A549 (cell line): ENCODE results near the gene DOCK11.

Source experiments
- CEBPB ChIP-seq, 2 experiments: fragments of >200 bp in 1 of 2; sonication (Bioruptor Twin) in 1 of 2; formaldehyde crosslinking in 1 of 2; IDR thresholded peaks; 2 replicates each; pipeline ENCODE4 v1.6.1; 2012 to 2016
- CHD4 ChIP-seq: fragments of 200-600 bp; sonication (generic); IDR thresholded peaks from 2 replicates; pipeline ENCODE4 v1.6.1; 2016; ENCODE audit warnings: antibody characterized with exemption, mild to moderate bottlenecking, borderline replicate concordance
- EP300 ChIP-seq, 2 experiments: fragments of >200 bp; sonication (Bioruptor Twin); formaldehyde crosslinking; IDR thresholded peaks; 2 replicates in 1 of 2; 3 replicates in 1 of 2; pipeline ENCODE4 v1.6.1; 2016 to 2017
- ESRRA ChIP-seq: fragments of 150-350 bp; IDR thresholded peaks from 2 replicates; pipeline ENCODE4 v1.6.1; 2014; ENCODE audit warnings: mild to moderate bottlenecking, low read length, borderline replicate concordance
- POLR2A ChIP-seq: IDR thresholded peaks from 2 replicates; pipeline ENCODE4 v1.6.1; 2012; ENCODE audit warnings: mild to moderate bottlenecking, low read length
- RAD21 ChIP-seq, 2 experiments: fragments of >200 bp in 1 of 2; sonication (Bioruptor Twin) in 1 of 2; formaldehyde crosslinking in 1 of 2; IDR thresholded peaks in 1 of 2; conservative IDR thresholded peaks in 1 of 2; 2 replicates in 1 of 2; 3 replicates in 1 of 2; pipeline ENCODE4 v1.6.1; 2012 to 2018; ENCODE audit warnings: inconsistent platforms in 1 of 2
- TFCP2L1 ChIP-seq: fragments of 250-450 bp; sonication (Bioruptor Pico); IDR thresholded peaks from 2 replicates; pipeline ENCODE4 v1.5.0; 2021; ENCODE audit warnings: mild to moderate bottlenecking
- ZSCAN20 ChIP-seq: fragments of 250-450 bp; sonication (Bioruptor Pico); IDR thresholded peaks from 2 replicates; pipeline ENCODE4 v1.8.0; 2022; ENCODE audit warnings: mild to moderate bottlenecking, moderate library complexity
- TF ChIP-seq, protein P1 (sequence below): fragments of 200-600 bp; sonication (generic); IDR thresholded peaks from 2 replicates; pipeline ENCODE4 v1.6.1; 2016; ENCODE audit warnings: antibody characterized with exemption, mild to moderate bottlenecking, moderate library complexity
- TF ChIP-seq, protein P2 (sequence below): fragments of >200 bp; sonication (Bioruptor Twin); formaldehyde crosslinking; IDR thresholded peaks from 3 replicates; pipeline ENCODE4 v1.6.1; 2016
- TF ChIP-seq, protein P3 (sequence below): fragments of >200 bp; sonication (Bioruptor Twin); formaldehyde crosslinking; IDR thresholded peaks from 3 replicates; pipeline ENCODE4 v1.5.1; 2016
- TF ChIP-seq, protein P4 (sequence below): fragments of 250-450 bp; sonication (Bioruptor Pico); IDR thresholded peaks from 2 replicates; pipeline ENCODE4 v1.5.0; 2021; ENCODE audit warnings: mild to moderate bottlenecking, moderate library complexity, borderline replicate concordance

DNA sequence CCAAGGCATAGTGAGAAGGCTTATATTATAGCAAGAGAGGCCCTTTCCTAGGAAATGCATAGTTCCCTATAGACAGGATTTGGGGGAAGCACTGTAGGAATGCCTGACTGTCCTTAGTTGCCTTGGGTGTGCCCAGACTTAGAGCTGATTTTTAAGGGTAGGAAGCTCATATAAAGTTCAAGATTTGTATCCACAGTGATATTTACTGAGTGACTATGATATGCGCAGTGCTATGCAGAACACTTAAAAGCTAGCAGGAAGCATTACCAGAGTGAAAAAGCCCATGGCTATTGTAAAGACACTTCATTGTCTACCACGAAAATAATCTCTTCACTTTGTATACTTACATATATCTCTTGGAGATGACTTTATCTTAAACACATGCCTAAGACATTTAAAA, 181.7 kb downstream of the DOCK11 start:
- TF ChIP-seq, protein P1, sequence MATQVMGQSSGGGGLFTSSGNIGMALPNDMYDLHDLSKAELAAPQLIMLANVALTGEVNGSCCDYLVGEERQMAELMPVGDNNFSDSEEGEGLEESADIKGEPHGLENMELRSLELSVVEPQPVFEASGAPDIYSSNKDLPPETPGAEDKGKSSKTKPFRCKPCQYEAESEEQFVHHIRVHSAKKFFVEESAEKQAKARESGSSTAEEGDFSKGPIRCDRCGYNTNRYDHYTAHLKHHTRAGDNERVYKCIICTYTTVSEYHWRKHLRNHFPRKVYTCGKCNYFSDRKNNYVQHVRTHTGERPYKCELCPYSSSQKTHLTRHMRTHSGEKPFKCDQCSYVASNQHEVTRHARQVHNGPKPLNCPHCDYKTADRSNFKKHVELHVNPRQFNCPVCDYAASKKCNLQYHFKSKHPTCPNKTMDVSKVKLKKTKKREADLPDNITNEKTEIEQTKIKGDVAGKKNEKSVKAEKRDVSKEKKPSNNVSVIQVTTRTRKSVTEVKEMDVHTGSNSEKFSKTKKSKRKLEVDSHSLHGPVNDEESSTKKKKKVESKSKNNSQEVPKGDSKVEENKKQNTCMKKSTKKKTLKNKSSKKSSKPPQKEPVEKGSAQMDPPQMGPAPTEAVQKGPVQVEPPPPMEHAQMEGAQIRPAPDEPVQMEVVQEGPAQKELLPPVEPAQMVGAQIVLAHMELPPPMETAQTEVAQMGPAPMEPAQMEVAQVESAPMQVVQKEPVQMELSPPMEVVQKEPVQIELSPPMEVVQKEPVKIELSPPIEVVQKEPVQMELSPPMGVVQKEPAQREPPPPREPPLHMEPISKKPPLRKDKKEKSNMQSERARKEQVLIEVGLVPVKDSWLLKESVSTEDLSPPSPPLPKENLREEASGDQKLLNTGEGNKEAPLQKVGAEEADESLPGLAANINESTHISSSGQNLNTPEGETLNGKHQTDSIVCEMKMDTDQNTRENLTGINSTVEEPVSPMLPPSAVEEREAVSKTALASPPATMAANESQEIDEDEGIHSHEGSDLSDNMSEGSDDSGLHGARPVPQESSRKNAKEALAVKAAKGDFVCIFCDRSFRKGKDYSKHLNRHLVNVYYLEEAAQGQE = no peak
- TF ChIP-seq, protein P2, sequence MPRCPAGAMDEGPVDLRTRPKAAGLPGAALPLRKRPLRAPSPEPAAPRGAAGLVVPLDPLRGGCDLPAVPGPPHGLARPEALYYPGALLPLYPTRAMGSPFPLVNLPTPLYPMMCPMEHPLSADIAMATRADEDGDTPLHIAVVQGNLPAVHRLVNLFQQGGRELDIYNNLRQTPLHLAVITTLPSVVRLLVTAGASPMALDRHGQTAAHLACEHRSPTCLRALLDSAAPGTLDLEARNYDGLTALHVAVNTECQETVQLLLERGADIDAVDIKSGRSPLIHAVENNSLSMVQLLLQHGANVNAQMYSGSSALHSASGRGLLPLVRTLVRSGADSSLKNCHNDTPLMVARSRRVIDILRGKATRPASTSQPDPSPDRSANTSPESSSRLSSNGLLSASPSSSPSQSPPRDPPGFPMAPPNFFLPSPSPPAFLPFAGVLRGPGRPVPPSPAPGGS = no peak
- no peak for TF ChIP-seq POLR2A
- no peak for TF ChIP-seq RAD21 (conservative IDR thresholded peaks at IDR 0.05 in 1 of 2, IDR thresholded peaks at IDR 0.05 in 1 of 2)
- TF ChIP-seq CEBPB (IDR thresholded peaks at IDR 0.05) = no peak
- TF ChIP-seq, protein P3, sequence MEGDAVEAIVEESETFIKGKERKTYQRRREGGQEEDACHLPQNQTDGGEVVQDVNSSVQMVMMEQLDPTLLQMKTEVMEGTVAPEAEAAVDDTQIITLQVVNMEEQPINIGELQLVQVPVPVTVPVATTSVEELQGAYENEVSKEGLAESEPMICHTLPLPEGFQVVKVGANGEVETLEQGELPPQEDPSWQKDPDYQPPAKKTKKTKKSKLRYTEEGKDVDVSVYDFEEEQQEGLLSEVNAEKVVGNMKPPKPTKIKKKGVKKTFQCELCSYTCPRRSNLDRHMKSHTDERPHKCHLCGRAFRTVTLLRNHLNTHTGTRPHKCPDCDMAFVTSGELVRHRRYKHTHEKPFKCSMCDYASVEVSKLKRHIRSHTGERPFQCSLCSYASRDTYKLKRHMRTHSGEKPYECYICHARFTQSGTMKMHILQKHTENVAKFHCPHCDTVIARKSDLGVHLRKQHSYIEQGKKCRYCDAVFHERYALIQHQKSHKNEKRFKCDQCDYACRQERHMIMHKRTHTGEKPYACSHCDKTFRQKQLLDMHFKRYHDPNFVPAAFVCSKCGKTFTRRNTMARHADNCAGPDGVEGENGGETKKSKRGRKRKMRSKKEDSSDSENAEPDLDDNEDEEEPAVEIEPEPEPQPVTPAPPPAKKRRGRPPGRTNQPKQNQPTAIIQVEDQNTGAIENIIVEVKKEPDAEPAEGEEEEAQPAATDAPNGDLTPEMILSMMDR = no peak
- no peak for TF ChIP-seq EP300 (IDR thresholded peaks at IDR 0.05)
- TF ChIP-seq ESRRA = no peak
- no peak for TF ChIP-seq ZSCAN20
- no peak for TF ChIP-seq CHD4
- TF ChIP-seq TFCP2L1 (CRISPR knock-in tag) = no peak
- TF ChIP-seq, protein P4, sequence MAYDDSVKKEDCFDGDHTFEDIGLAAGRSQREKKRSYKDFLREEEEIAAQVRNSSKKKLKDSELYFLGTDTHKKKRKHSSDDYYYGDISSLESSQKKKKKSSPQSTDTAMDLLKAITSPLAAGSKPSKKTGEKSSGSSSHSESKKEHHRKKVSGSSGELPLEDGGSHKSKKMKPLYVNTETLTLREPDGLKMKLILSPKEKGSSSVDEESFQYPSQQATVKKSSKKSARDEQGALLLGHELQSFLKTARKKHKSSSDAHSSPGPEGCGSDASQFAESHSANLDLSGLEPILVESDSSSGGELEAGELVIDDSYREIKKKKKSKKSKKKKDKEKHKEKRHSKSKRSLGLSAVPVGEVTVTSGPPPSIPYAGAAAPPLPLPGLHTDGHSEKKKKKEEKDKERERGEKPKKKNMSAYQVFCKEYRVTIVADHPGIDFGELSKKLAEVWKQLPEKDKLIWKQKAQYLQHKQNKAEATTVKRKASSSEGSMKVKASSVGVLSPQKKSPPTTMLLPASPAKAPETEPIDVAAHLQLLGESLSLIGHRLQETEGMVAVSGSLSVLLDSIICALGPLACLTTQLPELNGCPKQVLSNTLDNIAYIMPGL (CRISPR knock-in tag) = no peak
